NB4 (cell line): ENCODE measurements around the gene PAK5.

Source experiments
- POLR2A ChIP-seq: IDR thresholded peaks from 2 replicates; pipeline ENCODE4 v1.6.1; 2011; ENCODE audit warnings: mild to moderate bottlenecking; ENCODE audit not compliant: insufficient read length; ENCODE audit errors: extremely low read depth
- TF ChIP-seq, protein P1 (sequence below): IDR thresholded peaks from one replicate; pipeline ENCODE4 v1.5.1; 2012; ENCODE audit warnings: low read depth, low read length

- TF ChIP-seq, protein P1, sequence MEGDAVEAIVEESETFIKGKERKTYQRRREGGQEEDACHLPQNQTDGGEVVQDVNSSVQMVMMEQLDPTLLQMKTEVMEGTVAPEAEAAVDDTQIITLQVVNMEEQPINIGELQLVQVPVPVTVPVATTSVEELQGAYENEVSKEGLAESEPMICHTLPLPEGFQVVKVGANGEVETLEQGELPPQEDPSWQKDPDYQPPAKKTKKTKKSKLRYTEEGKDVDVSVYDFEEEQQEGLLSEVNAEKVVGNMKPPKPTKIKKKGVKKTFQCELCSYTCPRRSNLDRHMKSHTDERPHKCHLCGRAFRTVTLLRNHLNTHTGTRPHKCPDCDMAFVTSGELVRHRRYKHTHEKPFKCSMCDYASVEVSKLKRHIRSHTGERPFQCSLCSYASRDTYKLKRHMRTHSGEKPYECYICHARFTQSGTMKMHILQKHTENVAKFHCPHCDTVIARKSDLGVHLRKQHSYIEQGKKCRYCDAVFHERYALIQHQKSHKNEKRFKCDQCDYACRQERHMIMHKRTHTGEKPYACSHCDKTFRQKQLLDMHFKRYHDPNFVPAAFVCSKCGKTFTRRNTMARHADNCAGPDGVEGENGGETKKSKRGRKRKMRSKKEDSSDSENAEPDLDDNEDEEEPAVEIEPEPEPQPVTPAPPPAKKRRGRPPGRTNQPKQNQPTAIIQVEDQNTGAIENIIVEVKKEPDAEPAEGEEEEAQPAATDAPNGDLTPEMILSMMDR = no peak
- TF ChIP-seq POLR2A = no peak
Observed at GRCh38 chr20:9629831-9630230, 209.0 kb downstream of the PAK5 start.
